Measurements from ENCODE around the gene ADGRV1. TPM values are rescaled to one million over a fixed set of nuclear protein-coding genes. Genes with fewer than 3 reads are reported as not detected.

ADGRV1 gene
- total RNA-seq, 2 experiments from 2014 or later: 0.26 TPM; not detected in 1

DNA sequence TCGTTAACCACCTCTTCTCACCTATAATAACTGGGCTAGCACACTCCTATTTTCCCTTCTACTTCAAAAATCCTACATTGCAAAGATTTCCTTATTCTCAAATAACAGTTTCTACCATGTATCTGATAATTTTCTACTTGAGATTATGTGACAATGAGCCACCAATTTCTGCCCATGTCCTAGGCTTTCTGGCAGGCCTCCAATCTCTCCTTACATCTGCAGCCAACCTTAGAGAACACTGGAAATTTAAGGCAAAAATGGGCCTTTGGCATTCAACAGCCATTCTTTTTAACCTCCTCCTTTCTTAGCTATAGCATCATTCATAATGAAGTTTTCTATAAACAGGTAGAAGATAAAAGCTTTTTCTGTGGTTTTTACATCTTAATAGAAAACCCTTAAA, 599.4 kb downstream of the ADGRV1 start:
- no peaks in the 10 kb centered on the region for H3K36me3 Mint-ChIP-seq (ENCODE audit: low read depth)
- H3K27ac Mint-ChIP-seq: no peak overlapping the region
- peaks cover 1% of the 10 kb centered on the region for H3K27me3 Mint-ChIP-seq (ENCODE audit: low read depth)
- H3K4me1 Mint-ChIP-seq (ENCODE audit: low read depth): peaks cover 29% of the 10 kb centered on the region
- DNase-seq (no peak), ATAC-seq (no peak)
- H3K9me3 Mint-ChIP-seq (ENCODE audit: insufficient read depth): no peaks in the 10 kb centered on the region
- ChIA-PET CTCF (interaction anchor here (0.9 to 1.2 kb wide), 3 partner anchors 16 to 225 kb away, joined by 3 to 4 read pairs (median 3); partner anchors contain the start of gene ARRDC3), POLR2A (no interaction called here)
- no peak overlapping the region for H3K4me3 Mint-ChIP-seq

DNA sequence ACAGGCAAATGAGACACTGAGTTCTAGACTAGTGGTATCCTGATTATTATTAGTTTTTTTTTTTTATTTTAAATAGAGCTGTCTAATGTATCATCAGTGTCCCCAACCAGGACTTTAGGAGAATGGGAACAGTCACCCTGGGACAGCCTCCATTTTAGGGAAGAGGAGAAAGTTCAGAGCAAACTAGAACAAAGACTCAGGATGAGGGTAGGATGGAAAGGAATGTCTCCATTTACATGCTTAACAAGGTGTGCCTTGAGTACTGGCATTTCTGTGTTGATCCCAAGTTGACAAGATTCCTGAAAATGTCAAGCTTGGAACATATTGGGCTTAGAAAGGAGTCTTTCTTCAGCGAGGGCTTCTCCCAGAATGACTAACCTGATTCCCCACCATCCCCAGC, 601.0 kb downstream of the ADGRV1 start:
- ChIA-PET CTCF (interaction anchor here (1.0 kb wide), 1 partner anchor 225 kb away, joined by 4 read pairs; no protein-coding TSS in a partner anchor), POLR2A (no interaction called here)
- no peaks in the 10 kb centered on the region for H3K9me3 Mint-ChIP-seq (ENCODE audit: insufficient read depth)
- H3K36me3 Mint-ChIP-seq (ENCODE audit: low read depth): no peaks in the 10 kb centered on the region
- no peak overlapping the region for H3K27ac Mint-ChIP-seq
- no peak for DNase-seq
- no peaks in the 10 kb centered on the region for H3K27me3 Mint-ChIP-seq (ENCODE audit: low read depth)
- H3K4me1 Mint-ChIP-seq (ENCODE audit: low read depth): peaks cover 36% of the 10 kb centered on the region
- no peak overlapping the region for H3K4me3 Mint-ChIP-seq
- ATAC-seq: no peak

DNA sequence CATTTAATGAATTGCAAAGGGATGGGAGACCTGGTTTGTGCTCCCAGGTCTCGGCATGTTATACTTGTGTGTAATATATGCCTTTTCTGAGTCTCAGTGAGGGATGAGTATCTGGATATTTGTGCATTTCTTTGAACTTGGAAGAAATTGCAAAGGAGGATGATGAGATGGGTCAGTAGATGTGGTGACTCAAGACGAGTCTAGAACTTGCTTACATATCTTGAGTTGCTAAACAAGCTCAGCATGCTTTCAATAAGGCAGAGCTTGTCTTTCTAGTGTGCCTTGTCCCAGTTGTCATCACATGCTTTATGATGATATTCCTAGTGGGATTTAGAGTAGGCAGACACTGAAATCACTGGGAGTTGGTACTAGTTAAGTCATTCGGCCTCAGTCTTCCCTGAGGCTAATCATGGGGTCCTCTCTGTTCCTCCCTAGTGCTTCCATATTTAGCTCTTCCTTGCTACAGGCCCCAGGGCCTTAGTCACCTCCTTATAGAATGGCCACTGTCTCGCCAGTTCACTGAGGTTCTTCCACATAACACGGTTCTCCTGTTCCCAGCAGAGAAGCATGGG, 602.2 kb downstream of the ADGRV1 start:
- Mint-ChIP-seq H3K27ac (no peak overlapping the region), H3K27me3 (ENCODE audit: low read depth) (no peaks in the 10 kb centered on the region), H3K4me3 (no peak overlapping the region), H3K4me1 (ENCODE audit: low read depth) (peaks cover 36% of the 10 kb centered on the region), H3K9me3 (ENCODE audit: insufficient read depth) (no peaks in the 10 kb centered on the region), H3K36me3 (ENCODE audit: low read depth) (no peaks in the 10 kb centered on the region)
- ATAC-seq (no peak), DNase-seq (no peak)
- CTCF ChIA-PET: no interaction called here
- POLR2A ChIA-PET: no interaction called here

DNA sequence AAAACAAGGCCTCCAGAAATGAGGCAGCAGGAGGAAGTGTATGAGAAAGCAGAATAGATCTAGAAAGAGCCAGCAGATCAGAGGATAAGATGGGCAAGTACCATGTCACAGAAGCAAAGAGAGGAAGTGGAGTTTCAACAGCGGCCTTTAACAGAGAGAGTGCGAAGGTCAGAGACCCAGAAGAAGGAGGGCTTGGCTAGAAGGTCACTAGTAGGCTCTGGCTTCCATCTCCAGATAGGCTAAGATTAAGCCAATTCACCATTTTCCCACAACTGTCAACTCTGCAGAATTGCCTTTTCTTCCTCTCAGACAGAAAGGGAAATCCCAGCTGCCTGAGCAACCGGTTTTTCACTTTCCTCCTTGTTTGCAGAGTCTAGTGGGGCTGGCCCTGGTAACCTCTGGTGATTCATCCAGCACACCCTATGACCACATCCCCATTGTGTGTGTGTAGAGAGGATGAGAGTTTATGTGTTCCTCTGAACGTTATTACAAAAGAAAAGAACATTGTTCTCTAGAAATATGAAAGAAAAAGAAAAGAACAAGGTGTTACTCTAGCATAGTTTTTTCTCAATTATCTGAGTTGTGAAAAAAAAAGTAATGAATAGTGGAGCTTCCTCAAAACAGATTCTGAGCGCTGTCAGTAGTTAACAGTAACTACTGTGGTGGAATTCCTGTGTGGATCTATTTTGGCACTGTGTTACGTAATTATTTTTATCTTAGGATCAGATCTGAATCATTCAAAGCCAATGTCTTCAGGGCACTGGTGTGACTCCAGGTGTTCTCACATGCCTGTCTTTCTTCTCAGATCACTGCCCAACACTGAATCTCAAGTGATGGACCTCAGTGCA, 604.2 kb downstream of the ADGRV1 start:
- Mint-ChIP-seq H3K27ac (peak overlapping the region; percentile 78), H3K4me3 (peak overlapping the region; percentile 57), H3K27me3 (ENCODE audit: low read depth) (no peaks in the 10 kb centered on the region), H3K4me1 (ENCODE audit: low read depth) (peaks cover 39% of the 10 kb centered on the region), H3K9me3 (ENCODE audit: insufficient read depth) (no peaks in the 10 kb centered on the region), H3K36me3 (ENCODE audit: low read depth) (no peaks in the 10 kb centered on the region)
- ChIA-PET POLR2A (interaction anchor here (1.4 to 1.7 kb wide), 2 partner anchors 218 to 220 kb away, joined by 4 to 9 read pairs; partner anchors contain the start of gene ARRDC3), CTCF (interaction anchor here (2.4 kb wide), 1 partner anchor 222 kb away, joined by 8 read pairs; no protein-coding TSS in a partner anchor)
- ATAC-seq (peak; percentile 98), DNase-seq (peak; percentile 79)

GRCh38 chr5:91164424-91164823, 605.8 kb downstream of the ADGRV1 start:
- Mint-ChIP-seq H3K9me3 (ENCODE audit: insufficient read depth) (no peaks in the 10 kb centered on the region), H3K4me1 (ENCODE audit: low read depth) (peaks cover 31% of the 10 kb centered on the region), H3K4me3 (no peak overlapping the region), H3K27me3 (ENCODE audit: low read depth) (no peaks in the 10 kb centered on the region), H3K27ac (no peak overlapping the region), H3K36me3 (ENCODE audit: low read depth) (no peaks in the 10 kb centered on the region)
- no peak for ATAC-seq
- no peak for DNase-seq
- POLR2A ChIA-PET: no interaction called here
- CTCF ChIA-PET: interaction anchor here (0.7 to 1.1 kb wide), 2 partner anchors 18 to 217 kb away, joined by 3 to 5 read pairs; no protein-coding TSS in a partner anchor

DNA sequence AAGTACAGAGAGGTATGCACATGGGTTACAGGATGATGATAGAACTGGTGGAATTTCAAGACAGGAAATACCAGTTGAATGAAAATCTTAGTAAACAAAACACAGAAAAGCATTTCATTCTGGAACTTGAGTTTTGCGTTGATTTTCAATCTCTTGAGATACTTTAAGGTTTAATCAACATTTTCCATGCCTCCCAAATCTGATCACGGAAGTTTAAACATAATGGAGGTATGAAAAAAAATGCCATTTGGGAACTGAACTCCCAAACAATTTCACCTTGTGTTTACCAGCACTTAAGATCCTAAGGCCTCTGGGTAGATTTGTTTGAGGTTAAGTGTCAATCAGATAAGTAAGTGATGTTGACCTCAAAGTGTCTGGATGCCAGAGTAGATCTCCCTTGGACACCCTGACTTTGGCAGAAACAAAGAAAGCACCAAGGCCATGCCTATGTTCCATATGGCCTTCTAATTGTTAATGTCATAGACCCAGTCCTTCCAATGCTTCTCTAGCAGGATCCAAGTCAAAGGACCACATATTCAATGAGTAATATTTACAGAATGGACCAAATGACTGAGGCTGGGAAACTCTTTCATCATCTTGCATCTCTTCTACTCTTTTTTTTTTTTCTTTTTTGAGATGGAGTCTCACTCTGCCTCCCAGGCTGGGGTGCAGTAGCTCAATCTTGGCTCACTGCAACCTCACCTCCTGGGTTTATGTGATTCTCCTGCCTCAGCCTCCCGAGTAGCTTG, 607.6 kb downstream of the ADGRV1 start:
- no peak for ATAC-seq
- no peak for DNase-seq
- H3K36me3 Mint-ChIP-seq (ENCODE audit: low read depth): no peaks in the 10 kb centered on the region
- H3K27ac Mint-ChIP-seq: no peak overlapping the region
- no peaks in the 10 kb centered on the region for H3K27me3 Mint-ChIP-seq (ENCODE audit: low read depth)
- H3K4me1 Mint-ChIP-seq (ENCODE audit: low read depth): peaks cover 37% of the 10 kb centered on the region
- H3K9me3 Mint-ChIP-seq (ENCODE audit: insufficient read depth): no peaks in the 10 kb centered on the region
- H3K4me3 Mint-ChIP-seq: no peak overlapping the region
- CTCF ChIA-PET: interaction anchor here (1.3 kb wide), 1 partner anchor 218 kb away, joined by 4 read pairs; no protein-coding TSS in a partner anchor
- POLR2A ChIA-PET: no interaction called here

- H3K27ac Mint-ChIP-seq: no peak overlapping the region
- no peaks in the 10 kb centered on the region for H3K36me3 Mint-ChIP-seq (ENCODE audit: low read depth)
- DNase-seq (no peak), ATAC-seq (no peak)
- no peaks in the 10 kb centered on the region for H3K27me3 Mint-ChIP-seq (ENCODE audit: low read depth)
- no peaks in the 10 kb centered on the region for H3K9me3 Mint-ChIP-seq (ENCODE audit: insufficient read depth)
- H3K4me3 Mint-ChIP-seq: no peak overlapping the region
- H3K4me1 Mint-ChIP-seq (ENCODE audit: low read depth): peaks cover 14% of the 10 kb centered on the region
- POLR2A ChIA-PET: no interaction called here
- CTCF ChIA-PET: interaction anchor here (1.4 kb wide), 1 partner anchor 14 kb away, joined by 6 read pairs; no protein-coding TSS in a partner anchor
Observed at GRCh38 chr5:91168859-91169258, 610.3 kb downstream of the ADGRV1 start.

GRCh38 chr5:91170266-91170665, 611.7 kb downstream of the ADGRV1 start:
- H3K27ac Mint-ChIP-seq: no peak overlapping the region
- no peak overlapping the region for H3K4me3 Mint-ChIP-seq
- H3K27me3 Mint-ChIP-seq (ENCODE audit: low read depth): no peaks in the 10 kb centered on the region
- no peaks in the 10 kb centered on the region for H3K36me3 Mint-ChIP-seq (ENCODE audit: low read depth)
- peaks cover 14% of the 10 kb centered on the region for H3K4me1 Mint-ChIP-seq (ENCODE audit: low read depth)
- DNase-seq: no peak
- CTCF ChIA-PET: interaction anchor here (1.4 kb wide), 1 partner anchor 13 kb away, joined by 6 read pairs; no protein-coding TSS in a partner anchor
- POLR2A ChIA-PET: interaction anchor here (0.8 kb wide), 1 partner anchor 210 kb away, joined by 3 read pairs; no protein-coding TSS in a partner anchor
- ATAC-seq: no peak
- H3K9me3 Mint-ChIP-seq (ENCODE audit: insufficient read depth): no peaks in the 10 kb centered on the region

DNA sequence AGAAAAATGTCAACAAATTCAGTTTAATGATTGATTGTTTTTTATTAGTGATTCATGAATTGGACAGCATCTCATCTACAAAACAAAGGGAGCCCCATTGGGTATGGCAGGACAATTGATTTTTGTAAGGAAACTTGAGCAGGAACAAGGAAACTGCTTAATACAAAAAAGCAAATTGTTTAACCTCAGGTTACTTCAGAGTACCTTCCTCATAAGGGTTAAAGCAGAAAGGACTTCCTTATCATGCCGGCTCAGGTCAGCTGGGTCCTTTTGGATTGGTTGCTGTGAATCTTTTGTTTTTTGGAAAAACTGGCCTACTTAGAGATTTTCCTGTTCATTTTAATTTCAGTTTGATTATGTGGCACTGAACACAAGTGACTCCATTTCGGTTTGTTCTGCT, 612.7 kb downstream of the ADGRV1 start:
- no peak overlapping the region for H3K27ac Mint-ChIP-seq
- H3K4me3 Mint-ChIP-seq: no peak overlapping the region
- H3K36me3 Mint-ChIP-seq (ENCODE audit: low read depth): no peaks in the 10 kb centered on the region
- H3K9me3 Mint-ChIP-seq (ENCODE audit: insufficient read depth): no peaks in the 10 kb centered on the region
- POLR2A ChIA-PET: interaction anchor here (0.6 kb wide), 1 partner anchor 25 kb away, joined by 3 read pairs; no protein-coding TSS in a partner anchor
- CTCF ChIA-PET: no interaction called here
- no peak for DNase-seq
- ATAC-seq: no peak
- H3K4me1 Mint-ChIP-seq (ENCODE audit: low read depth): peaks cover 9% of the 10 kb centered on the region
- no peaks in the 10 kb centered on the region for H3K27me3 Mint-ChIP-seq (ENCODE audit: low read depth)

- POLR2A ChIA-PET: no interaction called here
- peaks cover 6% of the 10 kb centered on the region for H3K4me1 Mint-ChIP-seq (ENCODE audit: low read depth)
- CTCF ChIA-PET: interaction anchor here (0.6 to 1.1 kb wide), 2 partner anchors 14 to 210 kb away, joined by 3 read pairs; no protein-coding TSS in a partner anchor
Observed at GRCh38 chr5:91174396-91174795, 615.8 kb downstream of the ADGRV1 start.

DNA sequence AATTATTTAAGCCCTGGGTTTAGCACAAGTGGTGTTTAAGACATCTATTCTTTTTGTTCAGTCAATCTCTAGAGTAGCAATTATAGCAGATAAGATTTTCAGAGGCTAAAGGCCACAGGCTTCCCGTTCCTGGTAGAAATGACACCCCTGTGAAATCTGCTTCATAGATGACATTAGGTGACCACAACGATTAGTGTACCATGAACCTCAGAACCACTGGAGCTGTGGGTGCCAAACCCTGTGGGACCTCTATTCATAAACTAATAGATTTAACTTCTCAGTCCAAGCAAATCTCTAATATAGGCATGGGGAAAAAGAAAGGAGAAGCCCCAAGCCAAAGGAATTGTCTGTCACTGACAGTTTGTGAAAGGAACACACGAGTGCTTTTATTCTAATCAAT, 617.1 kb downstream of the ADGRV1 start:
- Mint-ChIP-seq H3K27ac (no peak overlapping the region), H3K4me3 (no peak overlapping the region), H3K27me3 (ENCODE audit: low read depth) (no peaks in the 10 kb centered on the region), H3K36me3 (ENCODE audit: low read depth) (no peaks in the 10 kb centered on the region), H3K4me1 (ENCODE audit: low read depth) (no peaks in the 10 kb centered on the region), H3K9me3 (ENCODE audit: insufficient read depth) (no peaks in the 10 kb centered on the region)
- ChIA-PET POLR2A (no interaction called here), CTCF (no interaction called here)
- DNase-seq (no peak), ATAC-seq (no peak)

More at GRCh38 chr5:91174396-91174795, 615.8 kb downstream of the ADGRV1 start:
- no peaks in the 10 kb centered on the region for H3K9me3 Mint-ChIP-seq (ENCODE audit: insufficient read depth)
- ATAC-seq: no peak
- no peak overlapping the region for H3K4me3 Mint-ChIP-seq
- H3K27me3 Mint-ChIP-seq (ENCODE audit: low read depth): no peaks in the 10 kb centered on the region
- H3K27ac Mint-ChIP-seq: no peak overlapping the region
- no peak for DNase-seq
- H3K36me3 Mint-ChIP-seq (ENCODE audit: low read depth): no peaks in the 10 kb centered on the region

All from activated CD8-positive, alpha-beta T cell treated with anti-CD3 and anti-CD28 coated beads, Interleukin-2, amount 10 ng/mL, durations not matched to agents 7 days and 5 days (primary cell).